ENCODE results near the gene SHC1.
"Not testable (repeated sequence)": the region's sequence is repeated elsewhere in the genome, so short reads cannot be mapped to it uniquely, and the experiment has no call there.

The SHC1 gene

DNA sequence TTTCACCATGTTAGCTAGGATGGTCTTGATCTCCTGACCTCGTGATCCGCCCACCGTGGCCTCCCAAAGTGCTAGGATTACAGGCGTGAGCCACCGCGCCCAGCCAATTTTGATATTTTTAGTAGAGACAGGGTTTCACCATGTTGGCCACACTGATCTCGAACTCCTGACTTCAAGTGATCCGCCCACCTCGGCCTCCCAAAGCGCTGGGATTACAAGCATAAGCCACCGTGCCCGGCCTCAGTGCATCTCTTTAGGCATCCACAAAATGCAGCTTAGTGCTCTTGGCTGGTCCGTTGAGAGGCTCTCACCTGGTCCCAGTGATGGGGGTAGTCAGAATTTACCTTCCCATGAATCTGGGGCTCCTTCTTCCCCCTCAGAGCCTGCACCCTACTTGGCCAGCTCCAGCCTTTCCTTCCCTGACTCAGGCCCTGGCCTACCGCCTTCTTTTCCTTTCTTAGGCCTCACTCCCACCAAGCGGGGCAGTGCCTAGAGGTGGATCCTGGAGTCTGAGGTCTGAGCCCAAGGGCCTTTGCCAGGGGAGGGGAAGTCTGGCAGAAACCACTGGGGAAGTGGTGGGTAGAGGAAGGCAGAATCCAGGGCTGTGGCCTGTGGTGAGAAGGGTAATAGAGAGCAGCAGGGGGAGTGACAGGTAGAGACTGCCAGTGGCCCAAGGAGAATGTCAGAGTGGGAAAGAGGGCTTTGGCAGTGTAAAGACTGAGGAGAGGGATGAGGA is 26.6 kb upstream of the SHC1 start:
- in situ Hi-C loops (cut with MboI; ENCODE audit: low sequenced_read_pairs) = no loop called here

- in situ Hi-C loops (cut with MboI; ENCODE audit: low sequenced_read_pairs) = not testable (repeated sequence)
These were observed 24.9 kb upstream of the SHC1 start for GRCh38 chr1:154995301-154995983.

DNA sequence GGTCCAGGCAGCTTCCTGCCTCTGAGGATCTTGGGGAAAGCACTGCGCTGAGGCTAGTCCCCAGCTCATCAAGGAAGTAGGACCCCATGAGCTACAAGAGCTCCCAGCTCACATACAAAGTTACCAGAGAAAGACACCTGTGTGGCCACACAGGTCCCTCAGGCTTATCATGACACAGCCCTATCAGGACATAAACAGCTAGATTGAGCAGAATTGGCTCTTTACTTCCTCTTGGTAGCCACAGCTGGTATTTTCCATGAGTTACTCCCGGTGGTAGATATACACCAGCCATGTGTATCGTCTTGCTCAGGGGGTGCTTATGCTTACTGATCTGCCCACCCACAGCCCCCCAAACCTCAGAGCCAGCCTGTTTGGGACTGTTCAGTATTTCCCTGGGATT is 24.0 kb upstream of the SHC1 start:
- in situ Hi-C loops (cut with MboI; ENCODE audit: low sequenced_read_pairs) = no loop called here

- in situ Hi-C loops (cut with MboI; ENCODE audit: low sequenced_read_pairs) = no loop called here
These were observed 23.7 kb upstream of the SHC1 start for GRCh38 chr1:154994269-154994587.

DNA sequence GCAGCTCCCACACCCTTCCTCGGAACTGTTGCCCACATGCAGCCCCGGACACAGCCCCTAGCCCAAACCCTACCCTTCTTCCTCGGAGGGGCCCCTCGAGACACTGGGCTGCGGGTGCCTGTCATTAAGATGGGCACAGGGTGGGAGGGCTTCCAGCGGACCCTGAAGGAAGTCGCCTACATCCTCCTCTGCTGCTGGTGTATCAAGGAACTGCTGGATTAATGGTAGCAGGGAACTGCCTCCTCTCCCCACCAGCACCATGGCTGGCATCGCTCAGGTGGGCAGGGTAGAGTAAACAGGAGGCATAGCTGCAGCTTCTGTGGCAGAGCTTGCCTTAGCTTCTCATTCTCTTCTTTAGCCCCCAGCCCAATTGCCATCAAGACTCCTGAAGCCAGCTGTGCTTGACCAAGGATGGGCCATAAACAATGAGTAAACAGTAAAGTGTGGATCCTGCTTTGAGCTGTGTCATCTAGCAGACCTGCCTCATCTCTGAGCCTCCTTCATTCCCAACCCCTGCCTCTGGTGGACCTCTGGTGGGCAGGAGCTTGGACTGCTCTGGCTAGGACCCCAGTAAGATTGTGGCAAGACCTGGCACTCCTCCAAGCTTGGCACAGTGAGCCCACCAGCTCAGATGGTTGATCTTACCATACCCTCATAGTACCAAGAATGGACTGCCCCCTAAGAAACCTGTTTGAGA is 23.2 kb upstream of the SHC1 start, which contains the start of gene LENEP:
LENEP (plus strand) TSS at position 15 of the 697 bp plus-strand sequence; CDS start at position 37, 22 bp downstream.
- in situ Hi-C loops (cut with MboI; ENCODE audit: low sequenced_read_pairs) = no loop called here

DNA sequence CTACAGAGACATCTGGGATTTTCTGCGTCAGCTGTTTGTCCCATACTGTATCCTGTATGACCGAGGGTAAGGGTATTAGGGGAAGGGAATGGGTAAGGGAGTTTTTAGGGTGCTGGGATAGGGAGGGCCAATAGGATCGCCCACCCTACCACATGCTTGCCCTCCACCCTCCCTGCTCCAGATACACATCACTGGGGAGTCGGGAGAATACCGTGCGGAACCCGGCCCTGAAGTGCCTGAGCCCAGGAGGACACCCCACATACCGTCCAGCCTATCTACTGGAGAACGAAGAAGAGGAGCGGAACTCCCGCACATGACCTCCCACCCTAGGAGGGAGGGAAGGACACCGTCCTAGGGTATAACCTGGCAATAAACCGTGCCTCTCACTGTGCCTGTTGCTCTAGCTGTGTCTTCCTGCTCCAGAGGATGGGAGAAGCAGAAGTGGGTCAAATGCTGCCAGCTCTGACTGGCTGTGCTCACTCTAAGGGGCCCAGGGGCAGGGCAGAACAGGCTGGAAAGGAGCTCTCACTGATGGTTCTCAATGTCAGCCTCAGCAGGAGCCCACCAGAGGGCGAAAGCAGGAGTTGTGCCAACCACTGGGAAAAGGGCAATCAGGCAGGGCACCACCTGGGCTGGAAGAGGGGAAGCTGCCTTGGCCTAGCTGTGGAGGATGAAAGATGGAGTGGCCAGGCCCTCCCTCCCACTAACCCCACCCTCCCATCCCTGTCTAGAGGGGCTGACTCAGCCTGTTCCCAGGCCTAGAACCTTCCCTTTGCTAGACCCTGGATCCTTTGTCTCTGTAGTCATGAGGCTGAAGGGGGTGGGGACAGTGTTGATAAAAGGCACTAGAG is 22.4 kb upstream of the SHC1 start:
- in situ Hi-C loops (cut with MboI; ENCODE audit: low sequenced_read_pairs) = no loop called here

DNA sequence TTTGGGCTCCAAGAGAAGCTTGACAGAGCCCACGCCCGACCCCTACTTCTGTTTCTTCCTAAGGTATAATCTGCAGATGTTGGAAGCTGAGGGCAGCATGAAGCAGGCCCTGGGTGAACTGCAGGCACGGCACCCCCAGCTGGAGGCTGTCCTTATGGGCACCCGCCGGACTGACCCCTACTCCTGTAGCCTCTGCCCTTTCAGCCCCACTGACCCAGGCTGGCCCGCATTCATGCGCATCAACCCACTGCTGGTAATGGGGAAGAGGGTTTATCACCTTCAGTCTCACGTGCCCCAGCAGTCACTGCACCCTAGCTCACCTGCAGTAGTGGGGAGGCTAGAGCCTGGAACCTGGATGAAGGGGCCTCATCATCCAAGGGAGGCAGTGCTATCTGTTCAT is 19.7 kb upstream of the SHC1 start:
- in situ Hi-C loops (cut with MboI; ENCODE audit: low sequenced_read_pairs) = no loop called here

DNA sequence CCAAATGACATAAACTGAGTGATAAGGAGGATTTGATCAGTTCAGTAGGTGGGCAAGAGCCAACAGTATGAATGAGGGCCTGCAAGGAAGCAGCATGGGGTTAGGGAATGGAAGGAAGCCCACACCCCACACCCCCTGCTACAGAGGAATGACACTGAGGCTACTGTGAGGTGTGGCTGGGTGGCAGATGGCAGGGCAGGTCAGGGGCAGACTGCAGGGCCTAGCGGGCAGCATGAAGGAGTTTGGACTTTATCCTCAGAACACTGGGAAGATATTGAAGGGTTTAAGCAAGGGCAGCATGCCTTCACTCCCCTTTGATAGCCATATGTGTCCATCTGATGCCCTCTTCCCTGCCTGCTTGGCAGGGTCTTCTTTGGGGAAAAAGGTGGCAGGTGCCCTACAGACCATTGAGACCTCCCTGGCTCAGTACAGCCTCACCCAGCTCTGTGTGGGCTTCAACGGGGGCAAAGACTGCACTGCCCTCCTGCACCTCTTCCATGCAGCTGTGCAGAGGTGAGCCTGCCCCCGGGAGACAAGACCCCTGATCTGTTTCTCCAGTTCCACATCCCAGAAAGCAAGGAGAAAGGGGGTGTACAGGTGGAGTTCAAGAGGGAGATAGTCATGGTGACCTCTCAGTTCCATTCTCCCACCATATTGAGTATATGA is 18.8 kb upstream of the SHC1 start:
- in situ Hi-C loops (cut with MboI; ENCODE audit: low sequenced_read_pairs) = no loop called here

GRCh38 chr1:154988058-154988954 is 17.8 kb upstream of the SHC1 start:
- in situ Hi-C loops (cut with MboI; ENCODE audit: low sequenced_read_pairs) = no loop called here

DNA sequence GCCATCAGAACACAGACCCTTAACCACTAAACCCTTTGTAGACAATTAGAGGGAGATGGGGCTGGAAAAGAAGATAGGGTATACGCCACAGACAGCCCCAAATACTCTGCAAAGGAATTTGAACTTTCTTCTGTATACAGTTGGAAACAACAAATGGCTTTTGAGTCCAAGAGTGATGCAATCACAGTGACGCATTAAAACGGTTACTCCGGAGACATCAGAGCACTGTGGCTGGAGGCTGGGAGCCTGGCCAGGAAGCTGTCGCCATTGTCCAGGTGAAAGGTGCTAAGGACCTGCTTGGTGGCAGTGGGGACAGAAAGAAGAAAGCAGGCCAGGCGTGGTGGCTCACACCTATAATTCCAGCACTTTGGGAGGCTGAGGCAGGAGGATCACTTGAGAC is 16.8 kb upstream of the SHC1 start:
- in situ Hi-C loops (cut with MboI; ENCODE audit: low sequenced_read_pairs) = no loop called here

DNA sequence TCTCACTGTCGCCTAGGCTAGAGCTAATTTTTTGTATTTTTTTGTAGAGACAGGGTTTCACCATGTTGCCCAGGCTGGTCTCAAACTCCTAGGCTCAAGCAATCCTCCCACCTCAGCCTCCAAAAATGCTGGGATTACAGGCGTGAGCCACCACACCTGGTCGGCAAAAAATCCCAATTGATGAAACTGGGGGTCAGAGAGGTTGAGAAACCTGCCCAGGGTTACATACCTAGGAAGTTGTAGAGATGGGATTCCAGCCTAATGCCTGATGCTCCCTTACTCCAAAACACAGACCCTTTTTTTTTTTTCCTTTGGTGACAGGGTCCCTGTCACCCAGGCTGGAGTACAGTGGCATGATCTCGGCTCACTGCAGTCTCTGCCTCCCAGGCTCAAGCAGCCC is 16.2 kb upstream of the SHC1 start:
- in situ Hi-C loops (cut with MboI; ENCODE audit: low sequenced_read_pairs) = not testable (repeated sequence)

DNA sequence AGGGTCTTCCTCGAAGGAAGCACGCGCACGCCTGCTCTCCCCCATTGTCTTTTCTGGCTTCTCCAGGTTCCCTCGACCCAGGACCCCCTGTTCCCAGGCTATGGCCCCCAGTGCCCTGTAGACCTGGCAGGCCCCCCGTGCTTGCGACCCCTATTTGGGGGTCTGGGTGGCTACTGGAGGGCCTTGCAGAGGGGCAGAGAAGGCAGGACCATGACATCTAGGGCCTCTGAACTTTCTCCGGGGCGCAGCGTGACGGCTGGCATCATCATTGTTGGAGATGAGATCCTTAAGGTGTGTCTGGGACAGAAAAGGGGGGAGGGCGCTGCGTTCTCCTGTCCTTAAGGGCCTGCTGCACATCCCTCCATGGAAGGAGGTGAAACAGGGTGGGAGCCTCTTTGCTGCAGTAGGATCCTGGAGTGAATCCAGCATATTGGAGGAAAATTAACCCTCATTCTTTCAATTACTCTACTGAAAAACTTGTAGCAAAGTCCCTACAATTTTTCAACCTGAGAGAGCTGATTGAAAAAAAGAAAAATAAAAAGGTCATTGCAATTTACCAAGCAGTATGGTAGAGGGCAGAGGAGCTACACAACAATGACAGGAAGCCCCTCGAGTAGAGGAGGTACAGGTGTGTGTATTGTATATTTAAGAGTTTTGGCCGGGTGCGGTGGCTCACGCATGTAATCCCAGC is 13.4 kb upstream of the SHC1 start:
- in situ Hi-C loops (cut with MboI; ENCODE audit: low sequenced_read_pairs) = no loop called here

- in situ Hi-C loops (cut with MboI; ENCODE audit: low sequenced_read_pairs) = no loop called here
These were observed 12.5 kb upstream of the SHC1 start, which contains the start of gene FLAD1 for GRCh38 chr1:154982897-154983648. TSS of gene FLAD1 (plus strand) at chr1:154983344. CDS start at chr1:154983695, 351 bp downstream.

DNA sequence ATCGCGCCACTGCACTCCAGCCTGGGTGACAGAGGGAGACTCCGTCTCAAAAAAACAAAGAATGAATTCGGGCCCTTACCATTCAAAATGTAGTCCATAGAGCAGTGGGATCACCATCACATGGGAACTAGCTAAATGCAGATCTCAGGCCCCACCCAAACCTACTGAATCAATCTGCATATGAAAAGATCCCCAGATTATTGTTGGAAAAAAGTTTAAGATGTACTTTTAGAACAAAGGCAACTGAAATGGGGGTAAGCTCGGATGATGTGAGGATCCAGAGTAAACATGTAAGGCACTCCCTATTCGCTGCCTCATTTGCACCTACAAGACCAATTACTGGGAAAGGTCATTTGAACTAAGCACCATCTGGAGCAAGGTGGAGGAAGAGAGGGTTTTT is 11.8 kb upstream of the SHC1 start:
- in situ Hi-C loops (cut with MboI; ENCODE audit: low sequenced_read_pairs) = no loop called here

DNA sequence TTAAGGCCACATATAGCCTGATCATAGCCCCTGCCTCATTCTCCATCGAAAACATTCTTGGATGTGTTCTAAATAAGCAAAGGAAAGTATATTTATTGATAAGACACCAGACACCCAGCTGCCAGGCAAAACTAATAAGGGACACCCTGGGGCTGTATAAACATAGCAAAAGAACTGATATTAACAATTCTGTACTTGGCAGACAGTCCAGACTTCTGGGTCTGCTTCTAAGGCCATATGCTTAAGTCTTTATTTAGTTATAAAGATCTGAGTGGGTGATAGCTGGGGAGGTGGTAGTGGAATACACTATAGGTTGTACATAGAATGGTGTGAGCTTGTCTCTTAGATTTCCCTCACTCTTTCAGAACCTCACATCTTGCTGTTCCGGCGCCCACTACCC is 7.8 kb upstream of the SHC1 start:
- in situ Hi-C loops (cut with MboI; ENCODE audit: low sequenced_read_pairs) = no loop called here

GRCh38 chr1:154977762-154978161 is 7.2 kb upstream of the SHC1 start:
- in situ Hi-C loops (cut with MboI; ENCODE audit: low sequenced_read_pairs) = not testable (repeated sequence)

DNA sequence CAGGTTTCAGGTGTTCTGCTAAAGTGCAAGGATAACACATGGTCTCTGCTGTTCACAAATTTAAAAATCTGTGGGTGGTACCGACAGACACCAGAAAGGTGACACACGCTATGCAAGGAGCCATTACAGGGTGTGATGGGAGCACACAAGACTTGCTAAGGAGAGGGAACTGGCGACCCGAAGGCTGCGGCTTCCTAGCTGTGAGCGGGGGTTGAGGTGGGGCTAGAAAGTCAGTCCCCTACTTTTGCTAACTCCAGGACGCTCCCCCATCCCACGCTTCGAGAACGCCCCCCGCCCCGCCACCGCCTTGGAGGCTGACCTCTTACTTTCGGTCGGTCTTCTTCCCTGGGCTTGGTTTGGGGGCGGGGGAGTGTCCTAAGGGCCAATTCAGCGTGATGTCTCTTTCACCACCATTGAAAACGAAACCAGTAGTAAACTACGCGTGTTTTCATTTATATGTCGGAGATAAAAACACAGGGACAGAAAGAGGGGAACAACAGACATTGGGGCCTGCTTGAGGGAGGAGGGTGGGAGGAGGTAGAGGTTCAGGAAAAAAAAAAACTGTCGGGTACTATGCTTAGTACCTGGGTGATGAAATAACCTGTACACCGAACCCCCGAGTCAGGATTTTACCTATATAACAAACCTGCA is 5.0 kb upstream of the SHC1 start:
- in situ Hi-C loops (cut with MboI; ENCODE audit: low sequenced_read_pairs) = no loop called here
